Heart left ventricle (tissue), 16 donors: ENCODE results near the gene DAB2IP. TPM values are rescaled to one million over a fixed set of nuclear protein-coding genes. Genes with fewer than 3 reads are reported as not detected.
A peak's percentile ranks its signal among the peaks of the same experiment; 100 is the strongest.

Experiments
- ATAC-seq, 4 donors: fragments of 200-7000 bp; cut with Tn5 transposase; one replicate each; pipeline ENCODE4 v1.9.1; 2020 to 2022; ENCODE audit warnings: moderate library complexity in 4 of 4, mild to moderate bottlenecking in 3 of 4, moderate number of reproducible peaks in 1 of 4
- DNase-seq, 5 donors: peaks; one replicate each; pipeline ENCODE4 v3.0.0-alpha.2; 2020
- H3K27ac ChIP-seq, 12 donors: fragments of 200-600 bp; sonication (generic) in 4 of 12; one replicate each; pipeline versions ENCODE4 v1.5.0 to v1.8.0; 2016 to 2022; ENCODE audit warnings: mild to moderate bottlenecking in 2 of 12
- H3K27me3 ChIP-seq, 9 donors: fragments of 200-600 bp; sonication (generic) in 2 of 9; one replicate each; pipeline versions ENCODE4 v1.5.1 to v1.8.0; 2016 to 2022; ENCODE audit warnings: mild to moderate bottlenecking in 3 of 9
- H3K36me3 ChIP-seq, 9 donors: fragments of 200-600 bp; sonication (generic) in 2 of 9; one replicate each; pipeline versions ENCODE4 v1.5.0 to v1.8.0; 2018 to 2022; ENCODE audit warnings: mild to moderate bottlenecking in 2 of 9
- H3K4me1 ChIP-seq, 12 donors: fragments of 200-600 bp; sonication (generic) in 4 of 12; one replicate each; pipeline versions ENCODE4 v1.5.0 to v1.8.0; 2016 to 2022; ENCODE audit warnings: mild to moderate bottlenecking in 3 of 12
- H3K4me3 ChIP-seq, 12 donors: fragments of 200-600 bp; sonication (generic) in 4 of 12; one replicate each; pipeline versions ENCODE4 v1.5.0 to v1.8.0; 2017 to 2022; ENCODE audit warnings: mild to moderate bottlenecking in 9 of 12, moderate library complexity in 4 of 12
- H3K9me3 ChIP-seq, 12 donors: fragments of 200-600 bp; sonication (generic) in 4 of 12; one replicate each; pipeline versions ENCODE4 v1.5.0 to v1.8.0; 2016 to 2022; ENCODE audit warnings: mild to moderate bottlenecking in 1 of 12
- CTCF ChIP-seq, 12 donors: fragments of 200-600 bp; sonication (generic) in 4 of 12; IDR thresholded peaks; one replicate each; pipeline versions ENCODE4 v1.5.0 to v1.8.0; 2018 to 2022; ENCODE audit warnings: antibody characterized with exemption in 12 of 12, mild to moderate bottlenecking in 5 of 12
- POLR2A ChIP-seq, 2 donors: fragments of 450-650 bp; IDR thresholded peaks; one replicate each; pipeline ENCODE4 v1.6.1; 2017; ENCODE audit warnings: antibody characterized with exemption in 2 of 2, mild to moderate bottlenecking in 2 of 2, moderate library complexity in 2 of 2
- WGBS, 4 donors: extraction: QIAGEN DNeasy Blood & Tissue Kit in 2 of 4; methylation state at CpG; one replicate each; pipeline versions ENCODE4 v1.1.5 to v1.1.7; 2013 to 2018; 5-methylcytosine and 5-hydroxymethylcytosine counted together
- intact Hi-C, 10 donors: fragments of 100-400 bp; cut with DNase I; formaldehyde crosslinking; loops; one replicate each; pipeline versions ENCODE4 v1.11.1 to v1.14.2; 2022
- polyA plus RNA-seq, 2 donors: library from polyadenylated mRNA; stranded (reverse); fragments of 200-250 nt; gene quantifications; one replicate each; pipeline ENCODE4 v1.2.3, GENCODE V29; 2013
- total RNA-seq, 9 donors: library from RNA; depleted of rRNA in 2 of 9; stranded (reverse); fragments of >200 nt in 2 of 9; fragmentation: NEBNext Ultra II Directional in 3 of 9; extraction: Animal tissue kit (Norgen Biotek cat#: 25700) in 3 of 9; gene quantifications; one replicate each; pipeline versions ENCODE4 v1.1.0 to v1.2.4, GENCODE V29; 2016 to 2023
- donor health status: ischemic (EF 13 %, LVEDD 7.1; RV severe dilation, severe dysfunction).
- donor health status: healthy with polysubstance abuse.
- donor health status: DM: no; HTN: yes; CAD: no.
- donor health status: DM: no; HTN: no; CAD: no.
- donor health status: ischemic (EF 25% LVEDD 6.9; RV normal size, moderate dysfunction).
- donor health status: ischemic (EF 25% LVEDD 5.7; RV mildly dilated, moderate dysfunction).
- donor health status: healthy.
- donor health status: DM: yes; HTN: yes; CAD: no.
- donor health status: ischemic (EF 35%, LVEDD 5.7; RV mildly dilated, moderate dysfunction).
- donor health status: nonischemic (EF 11% LVEDD 7.7; RV severe dilation, severe dysfunction).
- donor health status: DM: yes; HTN: yes; CAD: no.
- donor health status: PGD.
- donor health status: ischemic (EF 29% LVEDD 5.4; RV normal size, mild dysfunction).
- donor health status: nonischemic (EF 23%, LVEDD 6.1; RV moderate dilation, normal function).

DAB2IP gene
- total and polyA plus RNA-seq, 11 donors: 30.9 to 103 (median 52.6) TPM

DNA sequence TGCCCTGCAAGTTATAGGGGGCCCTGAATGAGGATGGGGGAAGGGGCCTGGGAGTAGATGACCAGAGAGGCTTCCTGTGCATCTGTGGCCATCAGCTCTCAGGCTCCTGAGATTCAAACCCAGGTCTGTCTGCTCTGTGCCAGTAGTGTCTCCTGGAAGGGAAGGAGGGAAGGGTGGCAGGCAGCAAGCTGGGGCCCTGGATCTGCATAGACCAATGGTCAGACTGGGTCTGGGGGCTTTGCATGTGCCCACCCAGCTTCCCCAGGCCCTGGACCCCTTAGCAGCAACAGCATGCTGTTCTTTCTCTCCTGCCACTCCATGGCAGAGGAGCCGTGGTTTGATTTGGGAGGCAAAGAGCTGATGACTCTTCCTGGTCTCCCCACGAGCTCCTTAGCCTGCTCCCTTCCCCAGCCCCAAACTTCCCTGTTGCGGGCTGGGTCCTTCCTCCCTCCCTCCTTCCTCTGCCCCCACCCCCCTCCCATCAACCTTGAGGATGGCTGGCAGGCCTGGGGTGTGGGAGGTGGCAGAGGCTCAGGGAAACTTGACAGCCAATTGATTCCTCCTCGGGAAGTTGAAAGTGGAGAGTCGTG lies 31.6 kb downstream of the DAB2IP start:
- no peaks in the 10 kb centered on the region for H3K9me3 ChIP-seq
- intact Hi-C loops: loop anchor here in 5 of 10 donors (5.0 to 10.0 kb wide), 4 partner anchors 41 to 182 kb away; no protein-coding TSS in a partner anchor
- 72 to 76% (median 74%) methylated on average over 5 of the region's 5 CpGs for WGBS, 4 donors
- H3K4me3 ChIP-seq: no peak overlapping the region
- DNase-seq (peak in 1 of 5 donors; percentile 15), ATAC-seq (no peak)
- H3K4me1 ChIP-seq: peaks cover 0 to 45% (median 15%) of the 10 kb centered on the region in 12 donors
- TF ChIP-seq CTCF (IDR thresholded peaks at IDR 0.05) (no peak), POLR2A (IDR thresholded peaks at IDR 0.05) (no peak)
- H3K27ac ChIP-seq: peak overlapping the region in 1 of 12 donors; percentile 4
- H3K27me3 ChIP-seq: no peaks in the 10 kb centered on the region
- H3K36me3 ChIP-seq: peaks cover 0 to 43% (median 31%) of the 10 kb centered on the region in 9 donors

GRCh38 chr9:121683652-121684051 lies 32.2 kb downstream of the DAB2IP start:
- H3K27ac ChIP-seq: peak overlapping the region in 2 of 12 donors; percentile 24 to 68
- no peak overlapping the region for H3K4me3 ChIP-seq
- no peaks in the 10 kb centered on the region for H3K27me3 ChIP-seq
- DNase-seq: no peak
- H3K36me3 ChIP-seq: peaks cover 0 to 38% (median 28%) of the 10 kb centered on the region in 9 donors
- peaks cover 0 to 45% (median 15%) of the 10 kb centered on the region in 12 donors for H3K4me1 ChIP-seq
- TF ChIP-seq POLR2A (IDR thresholded peaks at IDR 0.05): no peak
- WGBS, 4 donors: 88 to 97% (median 93%) methylated on average over 1 of the region's 1 CpG
- intact Hi-C loops: loop anchor here in 7 of 10 donors (1.0 to 10.0 kb wide), 6 partner anchors 41 to 181 kb away; no protein-coding TSS in a partner anchor
- no peaks in the 10 kb centered on the region for H3K9me3 ChIP-seq
- ATAC-seq: no peak

DNA sequence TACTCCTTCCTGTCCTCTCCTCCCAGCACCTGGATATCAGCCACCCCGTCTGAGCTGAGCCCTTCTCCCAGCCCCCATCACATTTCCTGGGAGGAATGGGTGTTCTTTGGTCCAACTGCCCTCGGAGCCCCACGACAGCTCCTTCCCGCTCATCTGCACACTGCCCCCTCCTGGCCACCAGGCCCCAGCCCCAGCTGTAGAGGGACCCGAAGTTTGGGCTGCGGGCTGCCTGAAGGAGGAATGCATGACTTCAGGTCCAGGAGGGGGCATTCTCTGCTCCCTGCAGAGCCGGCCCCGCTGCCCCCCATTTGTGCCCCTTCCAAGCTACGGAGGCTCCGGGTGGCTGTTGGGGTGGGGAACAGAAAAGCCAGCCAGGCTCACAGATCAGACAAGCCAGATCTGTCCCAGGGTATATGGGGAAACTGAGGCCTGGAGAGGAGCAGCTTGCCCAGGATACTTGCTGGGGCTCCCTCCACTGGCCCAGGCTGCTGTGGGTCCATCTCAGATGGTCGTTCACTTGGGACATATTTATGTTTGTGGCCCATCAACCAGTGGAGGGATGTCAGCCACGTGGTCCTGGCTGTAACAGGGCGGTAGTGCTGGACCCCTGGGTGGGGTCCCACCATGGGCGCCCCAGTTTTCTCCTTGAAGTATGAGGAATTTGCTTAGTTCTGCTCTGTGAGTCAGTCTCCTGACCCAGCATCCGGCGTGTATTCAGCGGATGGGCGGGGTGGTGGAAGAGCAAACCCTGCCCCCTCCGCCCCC lies 33.1 kb downstream of the DAB2IP start:
- WGBS, 4 donors: 59 to 74% (median 67%) methylated on average over 14 to 19 of the region's 19 CpGs
- peaks cover 0 to 48% (median 16%) of the 10 kb centered on the region in 12 donors for H3K4me1 ChIP-seq
- intact Hi-C loops: loop anchor here (1.0 to 10.0 kb wide), 9 partner anchors 42 to 308 kb away; no protein-coding TSS in a partner anchor
- H3K27me3 ChIP-seq: no peaks in the 10 kb centered on the region
- peak overlapping the region in 5 of 12 donors; percentile 3 to 68 (median 42) for H3K27ac ChIP-seq
- TF ChIP-seq POLR2A (IDR thresholded peaks at IDR 0.05): no peak
- peak; percentile 40 to 64 (median 58) for TF ChIP-seq CTCF (IDR thresholded peaks at IDR 0.05)
- H3K36me3 ChIP-seq: peaks cover 0 to 30% (median 25%) of the 10 kb centered on the region in 9 donors
- no peak overlapping the region for H3K4me3 ChIP-seq
- ATAC-seq (peak in 2 of 4 donors; percentile 13 to 47), DNase-seq (peak in 2 of 5 donors; percentile 50 to 79)
- no peaks in the 10 kb centered on the region for H3K9me3 ChIP-seq

DNA sequence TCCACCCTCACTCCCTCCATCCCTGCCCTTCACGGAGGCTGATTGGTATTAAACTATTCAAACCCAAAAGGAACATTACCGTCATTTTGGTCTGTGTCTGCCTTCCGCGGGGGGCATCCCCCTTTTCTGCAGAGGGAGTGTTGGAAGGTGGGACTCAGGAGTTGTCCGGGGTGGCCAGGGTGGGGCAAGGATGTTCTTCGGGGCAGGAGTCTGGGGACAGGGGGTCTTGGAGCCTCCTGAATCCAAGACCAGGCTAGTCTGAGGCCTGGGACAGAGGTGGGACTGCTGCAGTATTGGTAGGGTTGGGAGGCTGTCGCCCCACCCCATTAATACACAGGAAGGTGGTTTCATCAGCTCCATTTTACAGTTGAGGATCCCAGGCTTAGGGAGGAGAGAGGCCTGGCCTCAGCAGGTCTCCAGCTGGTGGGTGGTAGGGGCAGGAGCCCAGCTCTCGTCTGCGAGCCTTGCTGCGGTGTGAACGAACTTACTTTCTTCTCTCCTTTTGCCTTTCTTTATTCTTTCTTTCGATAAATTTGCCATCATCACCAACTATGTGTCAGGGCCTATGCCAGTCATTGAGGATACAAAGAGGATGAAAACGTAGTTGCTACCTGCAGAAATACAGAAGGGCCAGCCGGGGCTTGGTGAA lies 33.8 kb downstream of the DAB2IP start:
- Histone ChIP-seq H3K27ac (peak overlapping the region in 2 of 12 donors; percentile 5 to 49), H3K27me3 (no peaks in the 10 kb centered on the region), H3K9me3 (no peaks in the 10 kb centered on the region), H3K36me3 (peaks cover 0 to 23% (median 17%) of the 10 kb centered on the region in 9 donors), H3K4me3 (no peak overlapping the region), H3K4me1 (peaks cover 0 to 55% (median 18%) of the 10 kb centered on the region in 12 donors)
- TF ChIP-seq POLR2A (IDR thresholded peaks at IDR 0.05): no peak
- no peak for TF ChIP-seq CTCF (IDR thresholded peaks at IDR 0.05)
- DNase-seq (peak in 2 of 5 donors; percentile 19 to 22), ATAC-seq (no peak)
- 85 to 92% (median 88%) methylated on average over 14 of the region's 14 CpGs for WGBS, 4 donors
- intact Hi-C loops: loop anchor here in 8 of 10 donors (2.0 to 10.0 kb wide), 7 partner anchors 48 to 307 kb away; no protein-coding TSS in a partner anchor
